ENCODE results near the gene ZSWIM9. TPM values are rescaled to one million over a fixed set of nuclear protein-coding genes. Genes with fewer than 3 reads are reported as not detected.

The ZSWIM9 gene
- total RNA-seq, 6 donors from 2014 or later = 2.9 to 13.2 (median 8.0) TPM

GRCh38 chr19:48246101-48246500 lies 75.6 kb downstream of the ZSWIM9 start:
- WGBS, 2 donors = 60 to 61% methylated on average over 5 of the region's 5 CpGs
- Histone ChIP-seq H3K4me1 (peaks cover 18 to 33% (median 28%) of the 10 kb centered on the region in 4 donors), H3K27me3 (no peaks in the 10 kb centered on the region), H3K4me3 (no peak overlapping the region), H3K27ac (peak overlapping the region in 2 of 4 donors; percentile 32 to 44), H3K9me3 (no peaks in the 10 kb centered on the region), H3K36me3 (peaks cover 0 to 25% (median 1%) of the 10 kb centered on the region in 4 donors)
- DNase-seq (no peak), ATAC-seq (ENCODE audit: low FRiP score in 2 of 2) (no peak)
- TF ChIP-seq CTCF (IDR thresholded peaks at IDR 0.05) = no peak
- TF ChIP-seq EP300 (IDR thresholded peaks at IDR 0.05) = no peak
- no peak for TF ChIP-seq POLR2A (IDR thresholded peaks at IDR 0.05)
- no peak for TF ChIP-seq POLR2AphosphoS5 (IDR thresholded peaks at IDR 0.05)

GRCh38 chr19:48247212-48247611 lies 76.7 kb downstream of the ZSWIM9 start:
- 97 to 98% methylated on average over 3 of the region's 3 CpGs for WGBS, 2 donors
- peaks cover 0 to 21% (median 1%) of the 10 kb centered on the region in 4 donors for H3K36me3 ChIP-seq

More at GRCh38 chr19:48247212-48247611, 76.7 kb downstream of the ZSWIM9 start:
- Histone ChIP-seq H3K9me3 (no peaks in the 10 kb centered on the region), H3K27ac (peak overlapping the region in 1 of 4 donors; percentile 44), H3K4me1 (peaks cover 28 to 41% (median 35%) of the 10 kb centered on the region in 4 donors), H3K4me3 (no peak overlapping the region), H3K27me3 (no peaks in the 10 kb centered on the region)
- ATAC-seq (ENCODE audit: low FRiP score in 2 of 2) (no peak), DNase-seq (no peak)
- TF ChIP-seq POLR2AphosphoS5 (IDR thresholded peaks at IDR 0.05) (no peak), CTCF (IDR thresholded peaks at IDR 0.05) (no peak), POLR2A (IDR thresholded peaks at IDR 0.05) (no peak), EP300 (IDR thresholded peaks at IDR 0.05) (no peak)

Other genes with a start within 250 kb of the ZSWIM9 start
- not detected for gene BSPH1, start 178.5 kb upstream of the ZSWIM9 start, total RNA-seq
- not detected for gene ELSPBP1, start 176.0 kb upstream of the ZSWIM9 start, total RNA-seq
- gene CABP5, start 126.6 kb upstream of the ZSWIM9 start, total RNA-seq = not detected
- gene PLA2G4C, start 59.9 kb upstream of the ZSWIM9 start, total RNA-seq = 10 to 100 TPM in 3 of 6 donors, 1 to 10 TPM in 3; 7.3 to 39.8 (median 14.2) TPM
- gene LIG1, start 336 bp upstream of the ZSWIM9 start, total RNA-seq = 100 to 1,000 TPM in 1 of 6 donors, 10 to 100 TPM in 5; 11.4 to 113 (median 27.8) TPM
- gene CARD8, start 85.2 kb downstream of the ZSWIM9 start, total RNA-seq = 100 to 1,000 TPM in 1 of 6 donors, 10 to 100 TPM in 5; 35.1 to 138 (median 77.8) TPM
- gene ZNF114, start 99.4 kb downstream of the ZSWIM9 start, total RNA-seq = 1 to 10 TPM; 1.0 to 4.5 (median 1.2) TPM
- gene EMP3, start 154.9 kb downstream of the ZSWIM9 start, total RNA-seq = 100 to 1,000 TPM in 2 of 6 donors, 10 to 100 TPM in 4; 38.8 to 173 (median 75.1) TPM
- gene TMEM143, start 193.3 kb downstream of the ZSWIM9 start, total RNA-seq = 10 to 100 TPM in 4 of 6 donors, 1 to 10 TPM in 2; 4.7 to 34.6 (median 16.6) TPM
- not detected for gene SYNGR4, start 193.7 kb downstream of the ZSWIM9 start, total RNA-seq
- gene KDELR1, start 220.9 kb downstream of the ZSWIM9 start, total RNA-seq = 100 to 1,000 TPM in 2 of 6 donors, 10 to 100 TPM in 4; 44.6 to 141 (median 96.8) TPM
- gene GRIN2D, start 223.0 kb downstream of the ZSWIM9 start, total RNA-seq = 1 to 10 TPM in 2 of 6 donors, under 1 TPM in 4; 0.15 to 1.4 (median 0.57) TPM

All from upper lobe of left lung (tissue), 6 donors.